ENCODE results near the gene TMEM40. TPM values are rescaled to one million over a fixed set of nuclear protein-coding genes. Genes with fewer than 3 reads are reported as not detected.

The TMEM40 gene
- total RNA-seq, 1 donor from 2014 or later, result not detected

Other genes starting within 250 kb of the TMEM40 start
- gene MKRN2OS, start 213.8 kb downstream of the TMEM40 start, total RNA-seq, result 8.2 TPM
- 24.5 TPM for gene MKRN2, start 202.2 kb downstream of the TMEM40 start, total RNA-seq
- 79.5 TPM for gene RAF1, start 95.1 kb downstream of the TMEM40 start, total RNA-seq
- 12.1 TPM for gene CAND2, start 37.4 kb upstream of the TMEM40 start, total RNA-seq
- gene RPL32, start 82.3 kb upstream of the TMEM40 start, total RNA-seq, result 975 TPM

All from mucosa of gallbladder (tissue), 1 donor.